ENCODE results near the gene NXT2. TPM values are rescaled to one million over a fixed set of nuclear protein-coding genes. Genes with fewer than 3 reads are reported as not detected.

The NXT2 gene
- total and polyA plus RNA-seq, 10 of the 15 experiments (the other 5 are each of a cell fraction or from before 2014, with no cell fraction given), result 10.8 to 38.1 (median 21.2) TPM

GRCh38 chrX:109536439-109537323 lies at the start of gene NXT2 (continued):
- TF ChIP-seq BCL3 (IDR thresholded peaks at IDR 0.05; ENCODE audit: borderline replicate concordance, insufficient read depth, low read depth, low read length, poor library complexity, severe bottlenecking), result no peak
- peak; percentile 87; the same call in 1 of the 2 replicates for TF ChIP-seq PML (IDR thresholded peaks at IDR 0.05; ENCODE audit: low read length)
- TF ChIP-seq MTA2 (IDR thresholded peaks at IDR 0.05; ENCODE audit: low read depth), result no peak
- no peak for TF ChIP-seq EED (IDR thresholded peaks at IDR 0.05; ENCODE audit: low read depth)
- TF ChIP-seq NFXL1 (IDR thresholded peaks at IDR 0.05; ENCODE audit: borderline replicate concordance), result no peak
- TF ChIP-seq NBN (IDR thresholded peaks at IDR 0.05), result peak; percentile 82
- TF ChIP-seq HCFC1 (IDR thresholded peaks at IDR 0.05; ENCODE audit: low read length), result peak; percentile 76
- TF ChIP-seq MLLT1 (IDR thresholded peaks at IDR 0.05), result 0 out of 2 replicates have a peak, but pooled peaks have one; percentile 18
- TF ChIP-seq, protein P1, sequence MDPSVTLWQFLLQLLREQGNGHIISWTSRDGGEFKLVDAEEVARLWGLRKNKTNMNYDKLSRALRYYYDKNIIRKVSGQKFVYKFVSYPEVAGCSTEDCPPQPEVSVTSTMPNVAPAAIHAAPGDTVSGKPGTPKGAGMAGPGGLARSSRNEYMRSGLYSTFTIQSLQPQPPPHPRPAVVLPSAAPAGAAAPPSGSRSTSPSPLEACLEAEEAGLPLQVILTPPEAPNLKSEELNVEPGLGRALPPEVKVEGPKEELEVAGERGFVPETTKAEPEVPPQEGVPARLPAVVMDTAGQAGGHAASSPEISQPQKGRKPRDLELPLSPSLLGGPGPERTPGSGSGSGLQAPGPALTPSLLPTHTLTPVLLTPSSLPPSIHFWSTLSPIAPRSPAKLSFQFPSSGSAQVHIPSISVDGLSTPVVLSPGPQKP (IDR thresholded peaks at IDR 0.05; ENCODE audit: low read depth, low read length), result peak; percentile 43; the same call in 1 of the 2 replicates
- no peak for TF ChIP-seq PBX3 (IDR thresholded peaks at IDR 0.05; ENCODE audit: insufficient replicate concordance, low read depth, low read length)
- no peak for TF ChIP-seq RBBP5 (conservative IDR thresholded peaks at IDR 0.05)
- TF ChIP-seq E2F8 (IDR thresholded peaks at IDR 0.05; ENCODE audit: low read depth, partially characterized antibody), result peak; percentile 86

Data from GM12878 (cell line).